SK-N-SH (cell line): ENCODE measurements around the gene ERC2. TPM values are rescaled to one million over a fixed set of nuclear protein-coding genes. Genes with fewer than 3 reads are reported as not detected.

Experiments
- CTCF ChIA-PET: fragments of 300-600, 350-600 bp; formaldehyde crosslinking; extraction: SDS; loops from one replicate; lab custom pipeline; 2021; lab: Yijun Ruan, JAX
- POLR2A ChIA-PET: fragments of 350-600 bp; sonication (Branson Sonifier 250); formaldehyde crosslinking; extraction: SDS; loops from one replicate; lab custom pipeline; 2020; ENCODE audit warnings: antibody characterized with exemption, inconsistent platforms; lab: Yijun Ruan, JAX
- DNase-seq: peaks from one replicate; pipeline ENCODE4 v3.0.0; 2012
- H2AFZ ChIP-seq: fragments of 200-600 bp; sonication (generic); 2 replicates; pipeline ENCODE4 v1.8.1; 2016; ENCODE audit warnings: antibody characterized with exemption, mild to moderate bottlenecking, low read depth
- H3F3A ChIP-seq: fragments of 200-600 bp; sonication (generic); replicated peaks from 2 replicates; pipeline ENCODE3; 2016; ENCODE audit warnings: antibody characterized with exemption, mild to moderate bottlenecking; ENCODE audit not compliant: insufficient read depth
- H3K27ac ChIP-seq, 2 experiments: fragments of 200-500 bp in 1 of 2; fragments of 200-600 bp in 1 of 2; sonication (Bioruptor generic) in 1 of 2; sonication (generic), shearing (Covaris generic) in 1 of 2; 2 replicates each; pipeline versions ENCODE4 v1.5.1 to v1.6.1; 2014 to 2016; ENCODE audit warnings: low read depth in 2 of 2, inconsistent platforms in 1 of 2, low read length in 1 of 2, mild to moderate bottlenecking in 1 of 2, mixed read lengths in 1 of 2
- H3K27me3 ChIP-seq: fragments of 200-600 bp; sonication (generic), shearing (Covaris generic); 2 replicates; pipeline ENCODE4 v1.6.1; 2016; ENCODE audit warnings: mixed run types; ENCODE audit not compliant: insufficient read depth
- H3K36me3 ChIP-seq, 2 experiments: fragments of 200-500 bp in 1 of 2; fragments of 200-600 bp in 1 of 2; sonication (Bioruptor generic) in 1 of 2; sonication (generic) in 1 of 2; replicated peaks in 1 of 2; 2 replicates each; pipeline versions ENCODE3 to v1.5.1; 2014 to 2016; ENCODE audit warnings: low read length in 1 of 2, mild to moderate bottlenecking in 1 of 2; ENCODE audit not compliant: insufficient read depth in 2 of 2, control insufficient read depth in 1 of 2
- H3K4me1 ChIP-seq, 2 experiments: fragments of 200-500 bp in 1 of 2; fragments of 200-600 bp in 1 of 2; sonication (Bioruptor generic) in 1 of 2; sonication (generic), shearing (Covaris generic) in 1 of 2; 2 replicates each; pipeline versions ENCODE4 v1.5.1 to v1.6.1; 2014 to 2016; ENCODE audit warnings: low read depth in 1 of 2, low read length in 1 of 2, mixed run types in 1 of 2; ENCODE audit not compliant: insufficient read depth in 2 of 2, control insufficient read depth in 1 of 2
- H3K4me2 ChIP-seq: fragments of 200-600 bp; sonication (generic), shearing (Covaris generic); 2 replicates; pipeline ENCODE4 v1.6.1; 2017; ENCODE audit warnings: mixed run types
- H3K4me3 ChIP-seq, 2 experiments: fragments of 200-500 bp in 1 of 2; fragments of 200-600 bp in 1 of 2; sonication (Bioruptor generic) in 1 of 2; sonication (generic), shearing (Covaris generic) in 1 of 2; 2 replicates each; pipeline versions ENCODE4 v1.5.1 to v1.8.1; 2014 to 2016; ENCODE audit warnings: low read depth in 2 of 2, inconsistent platforms in 1 of 2, low read length in 1 of 2, mild to moderate bottlenecking in 1 of 2, mixed read lengths in 1 of 2, moderate library complexity in 1 of 2
- H3K79me2 ChIP-seq: fragments of 200-600 bp; sonication (generic); 2 replicates; pipeline ENCODE4 v1.8.1; 2017; ENCODE audit warnings: mild to moderate bottlenecking; ENCODE audit not compliant: insufficient read depth
- H3K9ac ChIP-seq: fragments of 200-600 bp; sonication (generic); 2 replicates; pipeline ENCODE4 v1.6.1; 2017; ENCODE audit warnings: mixed run types
- H3K9me2 ChIP-seq: fragments of 200-600 bp; sonication (generic); 2 replicates; pipeline ENCODE4 v1.6.1; 2017; ENCODE audit warnings: mixed run types
- H3K9me3 ChIP-seq: fragments of 200-600 bp; sonication (generic); 2 replicates; pipeline ENCODE4 v1.6.1; 2017; ENCODE audit warnings: mixed run types, mild to moderate bottlenecking, moderate library complexity
- H4K20me1 ChIP-seq: fragments of 200-600 bp; sonication (generic); 2 replicates; pipeline ENCODE4 v1.6.1; 2017; ENCODE audit warnings: mild to moderate bottlenecking, mixed run types; ENCODE audit not compliant: insufficient read depth
- EZH2phosphoT487 ChIP-seq: fragments of 200-600 bp; sonication (generic); IDR thresholded peaks from 2 replicates; pipeline ENCODE4 v1.6.1; 2017; ENCODE audit warnings: low read depth, mixed run types, mild to moderate bottlenecking, antibody characterized with exemption, moderate library complexity, borderline replicate concordance
- JUND ChIP-seq: IDR thresholded peaks from 2 replicates; pipeline ENCODE4 v1.4.0; 2012
- MXI1 ChIP-seq: IDR thresholded peaks from 2 replicates; pipeline ENCODE4 v1.6.1; 2012; ENCODE audit warnings: mild to moderate bottlenecking, low read depth, low read length, improper control_type of control experiment
- NFIC ChIP-seq: IDR thresholded peaks from 2 replicates; pipeline ENCODE4 v1.4.0; 2012; ENCODE audit warnings: borderline replicate concordance
- REST ChIP-seq: IDR thresholded peaks from 2 replicates; pipeline ENCODE4 v1.6.1; 2012; ENCODE audit warnings: mild to moderate bottlenecking, low read depth, low read length, moderate library complexity
- RFX5 ChIP-seq: IDR thresholded peaks from 2 replicates; pipeline ENCODE4 v1.6.1; 2012; ENCODE audit warnings: mild to moderate bottlenecking, improper control_type of control experiment, low read length
- RXRA ChIP-seq: IDR thresholded peaks from 2 replicates; pipeline ENCODE4 v1.4.0; 2012; ENCODE audit warnings: low read depth, mild to moderate bottlenecking, borderline replicate concordance
- TCF12 ChIP-seq: IDR thresholded peaks from 2 replicates; pipeline ENCODE4 v1.4.0; 2012
- TEAD4 ChIP-seq: IDR thresholded peaks from 2 replicates; pipeline ENCODE4 v1.4.0; 2012; ENCODE audit warnings: mild to moderate bottlenecking, borderline replicate concordance; ENCODE audit not compliant: insufficient read depth
- USF2 ChIP-seq: fragments of 150-350 bp; IDR thresholded peaks from 2 replicates; pipeline ENCODE4 v1.6.1; 2017; ENCODE audit warnings: antibody characterized with exemption, low read length, low read depth, borderline replicate concordance
- ZBTB33 ChIP-seq: IDR thresholded peaks from 2 replicates; pipeline ENCODE4 v1.4.0; 2012; ENCODE audit warnings: low read depth, borderline replicate concordance
- WGBS: methylation state at CpG from one replicate; pipeline ENCODE4 v1.1.6; 2017; ENCODE audit warnings: low lambda C conversion rate; 5-methylcytosine and 5-hydroxymethylcytosine counted together
- polyA plus RNA-seq, 3 experiments: library from polyadenylated mRNA; depleted of rRNA; stranded (reverse); fragments of >200 nt; gene quantifications; 2 replicates each; pipeline ENCODE4 v1.2.3, GENCODE V29; 2012

ERC2 gene
- polyA plus RNA-seq, 1 of the 3 experiments (the other 2 are of a cell fraction), result 1.6 TPM

- Histone ChIP-seq H3K36me3 (no peaks in the 10 kb centered on the region), H2AFZ (no peak overlapping the region), H3K27ac (no peak overlapping the region), H3K4me1 (peaks cover 0 to 8% of the 10 kb centered on the region in 2 experiments; a peak in 1 of 4 replicates), H3K4me2 (no peak overlapping the region), H3K4me3 (no peak overlapping the region), H4K20me1 (no peaks in the 10 kb centered on the region), H3K9me3 (no peaks in the 10 kb centered on the region), H3F3A (no peaks in the 10 kb centered on the region), H3K9ac (no peak overlapping the region), H3K27me3 (no peaks in the 10 kb centered on the region), H3K79me2 (no peaks in the 10 kb centered on the region)
- DNase-seq, result no peak
- 70% methylated on average over 7 of the region's 7 CpGs for WGBS
- ChIA-PET POLR2A (no interaction called here), CTCF (no interaction called here)
- no peak for TF ChIP-seq REST
- no peak for TF ChIP-seq RXRA
- no peak for TF ChIP-seq USF2
- TF ChIP-seq NFIC, result no peak
- no peak for TF ChIP-seq RFX5
- no peak for TF ChIP-seq ZBTB33
- no peak for TF ChIP-seq EZH2phosphoT487
- no peak for TF ChIP-seq MXI1
- no peak for TF ChIP-seq JUND
- TF ChIP-seq TCF12, result no peak
- no peak for TF ChIP-seq TEAD4
- TF ChIP-seq, all 33 proteins: peak for 0
- no peaks in the 10 kb centered on the region for H3K9me2 ChIP-seq
Measured at GRCh38 chr3:56173601-56174000, 294.7 kb downstream of the ERC2 start.
